Ishikawa (cell line): Measurements from ENCODE around the gene CEP290.

ENCODE experiments used
- CEBPB ChIP-seq: IDR thresholded peaks from 2 replicates; pipeline ENCODE4 v1.6.1; 2012
- RAD21 ChIP-seq: IDR thresholded peaks from 2 replicates; pipeline ENCODE4 v1.6.1; 2012; ENCODE audit warnings: low read depth
- YY1 ChIP-seq: IDR thresholded peaks from 2 replicates; pipeline ENCODE4 v1.6.1; 2012; ENCODE audit warnings: low read depth

DNA sequence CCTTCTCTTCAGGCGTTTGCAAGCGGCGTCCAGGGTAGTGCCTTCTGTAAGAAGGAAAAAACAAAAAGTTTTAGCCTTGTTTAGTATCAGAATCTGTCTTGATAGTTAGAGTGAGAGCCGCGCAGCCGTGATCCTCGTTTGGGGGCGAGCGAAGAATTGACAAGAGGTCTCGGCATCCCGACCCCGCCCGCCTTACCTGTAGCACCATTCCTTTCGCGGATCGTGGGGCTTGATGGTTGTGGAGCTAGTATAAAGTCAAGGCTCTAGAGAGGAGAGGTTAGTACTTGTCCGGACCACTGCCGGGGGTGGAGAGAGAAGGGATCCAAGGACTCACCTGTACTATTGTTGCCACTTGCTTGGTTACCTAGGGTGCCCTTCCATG is 713 bp upstream of the CEP290 start:
- TF ChIP-seq CEBPB (no peak), YY1 (no peak), RAD21 (no peak)
